HepG2 (cell line): Measurements from ENCODE around the gene CRAT. TPM values are rescaled to one million over a fixed set of nuclear protein-coding genes. Genes with fewer than 3 reads are reported as not detected.
A peak's percentile ranks its signal among the peaks of the same experiment; 100 is the strongest.

Source experiments
- AGO2 ChIP-seq: fragments of 200-400 bp; formaldehyde crosslinking; optimal IDR thresholded peaks from 2 replicates; pipeline ENCODE3; 2017; ENCODE audit warnings: mild to moderate bottlenecking, low read depth, low read length, moderate library complexity
- ARNT2 ChIP-seq: sonication (generic); formaldehyde crosslinking; IDR thresholded peaks from 2 replicates; pipeline ENCODE4 v1.8.0; 2022; ENCODE audit warnings: mild to moderate bottlenecking, low read depth, missing genetic modification reagents, moderate library complexity
- EHMT2 ChIP-seq: fragments of 200-600 bp; sonication (generic); IDR thresholded peaks from 2 replicates; pipeline ENCODE4 v1.7.0; 2017; ENCODE audit warnings: antibody characterized with exemption, low read depth, low read length, borderline replicate concordance
- ELF4 ChIP-seq: sonication (generic); formaldehyde crosslinking; IDR thresholded peaks from 2 replicates; pipeline ENCODE4 v1.5.0; 2020; ENCODE audit warnings: missing genetic modification reagents, mild to moderate bottlenecking, moderate library complexity, borderline replicate concordance
- ELK4 ChIP-seq: sonication (generic); formaldehyde crosslinking; IDR thresholded peaks from 2 replicates; pipeline ENCODE4 v1.9.0; 2021; ENCODE audit warnings: missing genetic modification reagents, borderline replicate concordance
- LRRFIP1 ChIP-seq: sonication (generic); formaldehyde crosslinking; conservative IDR thresholded peaks from 2 replicates; pipeline ENCODE4 v1.4.0; 2020; ENCODE audit warnings: missing genetic modification reagents
- MEIS1 ChIP-seq: sonication (generic); formaldehyde crosslinking; IDR thresholded peaks from 2 replicates; pipeline ENCODE4 v1.9.0; 2021; ENCODE audit warnings: mild to moderate bottlenecking, missing genetic modification reagents, moderate library complexity, borderline replicate concordance
- MTF1 ChIP-seq: sonication (generic); formaldehyde crosslinking; IDR thresholded peaks from 2 replicates; pipeline ENCODE4 v1.5.0; 2020; ENCODE audit warnings: missing genetic modification reagents
- NAIF1 ChIP-seq: sonication (generic); formaldehyde crosslinking; IDR thresholded peaks from 2 replicates; pipeline ENCODE4 v1.5.0; 2020; ENCODE audit warnings: mild to moderate bottlenecking, missing genetic modification reagents, borderline replicate concordance
- POLR2AphosphoS2 ChIP-seq: IDR thresholded peaks from 2 replicates; pipeline ENCODE4 v1.6.1; 2011; ENCODE audit warnings: low read depth, low read length, improper control_type of control experiment
- SIN3A ChIP-seq: IDR thresholded peaks from 2 replicates; pipeline ENCODE4 v1.6.1; 2011; ENCODE audit warnings: low read depth, mild to moderate bottlenecking, control low read depth, low read length, borderline replicate concordance
- SMAD1 ChIP-seq: sonication (generic); formaldehyde crosslinking; IDR thresholded peaks from 2 replicates; pipeline ENCODE4 v1.4.0; 2020; ENCODE audit warnings: missing genetic modification reagents, low read depth, mild to moderate bottlenecking, borderline replicate concordance
- SOX6 ChIP-seq, 2 experiments: fragments of 450-650 bp in 1 of 2; sonication (generic) in 1 of 2; formaldehyde crosslinking in 1 of 2; IDR thresholded peaks; 2 replicates each; pipeline versions ENCODE4 v1.4.0 to v1.6.1; 2017 to 2020; ENCODE audit warnings: antibody characterized with exemption in 1 of 2, mild to moderate bottlenecking in 1 of 2, missing genetic modification reagents in 1 of 2
- TIGD3 ChIP-seq: sonication (generic); formaldehyde crosslinking; IDR thresholded peaks from 2 replicates; pipeline ENCODE4 v1.5.1; 2020; ENCODE audit warnings: mild to moderate bottlenecking, missing genetic modification reagents, borderline replicate concordance
- UBTF ChIP-seq: sonication (generic); formaldehyde crosslinking; IDR thresholded peaks from 2 replicates; pipeline ENCODE4 v1.4.0; 2020; ENCODE audit warnings: mild to moderate bottlenecking, missing genetic modification reagents
- ZBTB1 ChIP-seq: sonication (generic); formaldehyde crosslinking; IDR thresholded peaks from 2 replicates; pipeline ENCODE4 v1.4.0; 2020; ENCODE audit warnings: missing genetic modification reagents, borderline replicate concordance
- ZMYM2 ChIP-seq: sonication (generic); formaldehyde crosslinking; IDR thresholded peaks from 2 replicates; pipeline ENCODE4 v1.8.0; 2022; ENCODE audit warnings: mild to moderate bottlenecking, missing genetic modification reagents
- ZNF33B ChIP-seq: sonication (generic); formaldehyde crosslinking; IDR thresholded peaks from 2 replicates; pipeline ENCODE4 v1.5.1; 2020; ENCODE audit warnings: mild to moderate bottlenecking, missing genetic modification reagents
- ZNF343 ChIP-seq: sonication (generic); formaldehyde crosslinking; IDR thresholded peaks from 2 replicates; pipeline ENCODE4 v1.4.0; 2020; ENCODE audit warnings: mild to moderate bottlenecking, missing genetic modification reagents
- ZNF510 ChIP-seq: sonication (generic); formaldehyde crosslinking; IDR thresholded peaks from 2 replicates; pipeline ENCODE4 v1.4.0; 2020; ENCODE audit warnings: low read depth, mild to moderate bottlenecking, missing genetic modification reagents
- ZNF747 ChIP-seq: sonication (generic); formaldehyde crosslinking; IDR thresholded peaks from 2 replicates; pipeline ENCODE4 v1.8.1; 2023; ENCODE audit warnings: missing genetic modification reagents, mild to moderate bottlenecking, borderline replicate concordance
- ZNF883 ChIP-seq: sonication (generic); formaldehyde crosslinking; IDR thresholded peaks from 2 replicates; pipeline ENCODE4 v1.5.1; 2020; ENCODE audit warnings: mild to moderate bottlenecking, missing genetic modification reagents; ENCODE audit errors: not compliant biosample characterization
- polyA plus RNA-seq, 8 experiments: library from polyadenylated mRNA; depleted of rRNA in 3 of 8; stranded (reverse) in 7 of 8; unstranded in 1 of 8; fragments of >200 nt; fragmentation: Illumina TruSeq in 4 of 8; extraction: Trizol in 4 of 8; gene quantifications; 2 replicates each; pipeline versions ENCODE4 v1.2.1 to v1.2.3, GENCODE V29; 2011 to 2016; ENCODE audit warnings: low read depth in 4 of 8, missing spikeins in 1 of 8, mixed read lengths in 1 of 8; ENCODE audit not compliant: insufficient read depth in 1 of 8
- total RNA-seq, 5 experiments: library from RNA; depleted of rRNA; stranded (reverse); fragments of >200 nt; fragmentation: Illumina TruSeq; extraction: Trizol; gene quantifications; 2 replicates each; pipeline ENCODE4 v1.2.3, GENCODE V29; 2016; ENCODE audit warnings: low read depth in 1 of 5

Gene CRAT
- total and polyA plus RNA-seq, 2 of the 13 experiments (the other 11 are each of a cell fraction or from before 2014, with no cell fraction given) = 26.1 to 26.6 TPM

- TF ChIP-seq EHMT2 = no peak
- no peak for TF ChIP-seq MEIS1 (CRISPR knock-in tag)
- TF ChIP-seq POLR2AphosphoS2 = no peak
- no peak for TF ChIP-seq ZMYM2 (CRISPR knock-in tag)
- no peak for TF ChIP-seq MTF1 (CRISPR knock-in tag)
- no peak for TF ChIP-seq SMAD1
- no peak for TF ChIP-seq LRRFIP1
- no peak for TF ChIP-seq ZNF747 (CRISPR knock-in tag)
- TF ChIP-seq ZNF343 (CRISPR knock-in tag) = no peak
- no peak for TF ChIP-seq TIGD3
- TF ChIP-seq SOX6 (IDR thresholded peaks at IDR 0.05) = no peak
- no peak for TF ChIP-seq SOX6 (CRISPR knock-in tag; IDR thresholded peaks at IDR 0.05)
- TF ChIP-seq SIN3A = no peak
- no peak for TF ChIP-seq ELK4 (CRISPR knock-in tag)
- TF ChIP-seq AGO2 = no peak
- peak; percentile 45 for TF ChIP-seq UBTF
- TF ChIP-seq ZBTB1 (CRISPR knock-in tag) = no peak
- TF ChIP-seq ARNT2 (CRISPR knock-in tag) = no peak
- TF ChIP-seq ZNF883 (CRISPR knock-in tag) = peak; percentile 16
- TF ChIP-seq ZNF33B (CRISPR knock-in tag) = no peak
- TF ChIP-seq ELF4 (CRISPR knock-in tag) = no peak
- no peak for TF ChIP-seq ZNF510 (CRISPR knock-in tag)
- TF ChIP-seq NAIF1 (CRISPR knock-in tag) = no peak
These were observed 16.0 kb downstream of the CRAT start (continued) for GRCh38 chr9:129094387-129095169.
